Raji (cell line): ENCODE measurements around the gene IL17B.

Experiments used
- POLR2A ChIP-seq: IDR thresholded peaks from 2 replicates; pipeline ENCODE4 v1.6.1; 2011; ENCODE audit warnings: low read depth, low read length, control low read depth; ENCODE audit not compliant: insufficient read depth

The IL17B gene

GRCh38 chr5:149407323-149408251, 28.5 kb upstream of the IL17B start:
- no peak for TF ChIP-seq POLR2A

- no peak for TF ChIP-seq POLR2A
Observed at GRCh38 chr5:149406979-149407306, 27.9 kb upstream of the IL17B start.

GRCh38 chr5:149406203-149406978, 27.3 kb upstream of the IL17B start:
- no peak for TF ChIP-seq POLR2A

DNA sequence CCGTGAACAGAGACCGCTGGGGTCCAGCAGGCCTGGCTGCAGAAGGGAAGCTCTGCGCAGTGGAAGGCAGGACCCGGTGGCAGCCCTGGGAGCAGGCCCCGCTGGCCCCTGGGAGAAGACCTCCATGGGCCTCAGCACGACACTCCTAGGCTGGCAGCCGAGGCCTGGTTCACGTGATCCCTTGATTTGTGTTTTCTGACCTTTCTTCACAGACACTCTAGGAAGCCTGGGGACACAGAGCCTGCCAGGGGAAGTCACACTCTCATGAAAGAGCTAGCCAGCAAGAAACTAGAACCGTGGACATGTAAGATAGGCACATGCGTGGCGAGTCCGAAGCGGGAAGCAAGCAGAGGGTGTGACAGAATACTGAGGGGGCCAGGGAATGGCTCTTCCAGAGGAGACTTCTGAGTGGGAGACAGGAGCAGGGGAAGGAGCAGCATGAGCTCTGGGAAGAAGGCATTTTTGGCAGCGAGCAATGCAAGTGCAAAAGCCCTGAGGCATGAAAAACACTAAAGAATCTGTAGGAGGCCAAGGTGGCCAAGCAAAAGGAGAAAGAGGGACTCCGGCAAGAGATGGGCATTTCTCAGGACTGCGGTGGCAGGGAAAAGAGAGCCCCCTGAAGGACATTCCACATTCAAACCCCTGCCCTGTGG, 26.6 kb upstream of the IL17B start:
- TF ChIP-seq POLR2A, result no peak

DNA sequence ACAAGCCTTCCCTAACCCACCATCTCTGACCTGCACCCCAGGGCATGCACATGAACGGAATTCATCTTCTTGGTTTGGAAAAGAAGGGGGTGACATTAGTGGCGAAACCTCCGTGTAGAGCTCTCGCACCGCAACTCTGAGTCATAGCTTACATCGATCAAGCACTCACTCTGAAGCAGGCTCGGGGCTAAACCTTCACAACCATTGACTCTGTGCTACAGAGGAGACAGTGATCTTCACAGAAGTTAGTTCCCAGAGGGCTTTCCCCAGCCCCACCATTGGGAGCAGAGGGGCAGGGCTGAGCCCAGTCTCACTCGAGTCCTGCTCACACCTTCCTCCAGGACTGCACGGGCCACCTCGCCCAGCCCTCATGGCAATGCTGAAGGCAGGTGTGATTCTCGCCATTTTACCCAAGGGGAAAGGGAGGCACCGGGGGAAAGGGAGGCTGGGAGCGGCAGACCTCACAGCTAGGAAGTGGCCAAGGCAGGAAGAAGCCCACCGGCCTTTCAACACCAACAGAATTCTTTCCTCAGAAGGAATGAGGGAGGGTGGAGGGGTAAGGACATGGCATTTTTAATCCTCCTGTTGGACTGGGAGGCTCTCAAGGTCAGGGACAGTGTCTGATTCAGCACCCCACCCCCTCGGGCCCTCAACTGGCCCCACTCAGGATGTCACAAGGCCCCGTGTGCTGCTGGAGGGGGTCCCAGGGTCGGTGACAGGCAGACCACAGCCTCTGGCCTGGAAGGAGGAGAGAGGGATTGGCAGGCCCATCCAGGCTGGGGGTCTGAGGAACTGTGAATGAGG, 25.9 kb upstream of the IL17B start:
- TF ChIP-seq POLR2A, result no peak

GRCh38 chr5:149403923-149404745, 25.0 kb upstream of the IL17B start:
- no peak for TF ChIP-seq POLR2A

DNA sequence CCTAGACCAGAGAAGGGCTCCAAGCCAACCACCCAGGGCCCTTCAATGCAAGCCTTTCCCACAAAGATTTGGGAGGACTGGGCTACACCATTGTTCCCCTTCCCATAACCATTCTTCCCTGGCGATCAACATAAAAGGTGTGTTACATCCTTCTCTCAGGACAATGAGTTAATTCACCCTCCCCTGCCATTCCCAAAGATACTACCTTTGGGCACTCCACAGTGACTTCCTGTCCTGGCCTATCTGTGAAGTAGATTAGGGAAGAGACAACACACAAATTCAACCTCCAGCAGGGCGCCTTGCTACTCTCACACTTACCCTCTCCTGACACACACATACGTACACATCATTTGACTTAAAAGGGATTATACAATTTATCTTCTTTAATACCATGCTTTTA, 23.2 kb upstream of the IL17B start:
- no peak for TF ChIP-seq POLR2A

GRCh38 chr5:149401051-149401450, 22.0 kb upstream of the IL17B start:
- no peak for TF ChIP-seq POLR2A

GRCh38 chr5:149400304-149400703, 21.2 kb upstream of the IL17B start:
- no peak for TF ChIP-seq POLR2A

GRCh38 chr5:149399775-149400174, 20.7 kb upstream of the IL17B start:
- TF ChIP-seq POLR2A, result no peak

- TF ChIP-seq POLR2A, result no peak
Observed at GRCh38 chr5:149397530-149397929, 18.4 kb upstream of the IL17B start.

DNA sequence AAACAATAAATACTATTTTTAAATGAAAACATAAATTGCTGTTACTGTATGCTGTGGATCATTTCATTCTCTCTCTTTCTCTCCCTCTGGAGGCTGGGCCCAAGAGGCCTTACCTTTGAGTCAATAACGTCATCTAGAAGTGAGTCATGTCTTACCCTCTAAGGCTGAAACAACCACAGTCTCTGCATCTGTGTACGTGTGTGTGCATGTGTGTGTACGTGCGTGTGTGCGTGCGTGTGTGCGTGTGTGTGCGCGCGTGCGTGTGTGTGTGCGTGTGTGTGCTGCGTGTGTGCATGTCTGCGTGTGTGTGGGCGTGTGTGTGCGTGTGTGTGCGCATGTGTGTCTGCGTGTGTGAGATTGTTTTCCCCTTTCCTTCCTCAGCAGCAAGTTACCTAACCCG, 13.6 kb upstream of the IL17B start:
- TF ChIP-seq POLR2A, result no peak

DNA sequence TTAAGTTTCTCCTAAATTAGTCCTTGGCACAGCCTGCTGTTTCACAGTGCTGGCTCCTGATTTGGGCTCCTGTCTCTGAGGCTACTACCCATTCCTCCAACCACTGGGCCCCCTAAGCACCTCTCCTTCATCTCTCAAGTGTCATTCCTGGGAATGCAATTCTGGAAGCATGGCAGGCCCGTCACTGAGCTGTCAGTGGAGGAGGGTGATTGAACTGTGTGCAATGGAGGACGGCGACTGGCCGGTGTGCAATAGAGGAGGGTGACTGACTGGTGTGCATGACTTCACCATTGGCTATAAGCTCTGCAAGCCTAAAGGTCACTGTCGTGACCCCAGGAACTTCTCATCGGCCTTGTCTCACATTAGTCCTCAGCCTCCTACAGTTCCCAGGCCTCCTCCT, 12.4 kb upstream of the IL17B start:
- no peak for TF ChIP-seq POLR2A

GRCh38 chr5:149389552-149390495, 10.7 kb upstream of the IL17B start:
- no peak for TF ChIP-seq POLR2A
